ENCODE results near the gene GPR35.
"Not testable (repeated sequence)": the region's sequence is repeated elsewhere in the genome, so short reads cannot be mapped to it uniquely, and the experiment has no call there.

The GPR35 gene

DNA sequence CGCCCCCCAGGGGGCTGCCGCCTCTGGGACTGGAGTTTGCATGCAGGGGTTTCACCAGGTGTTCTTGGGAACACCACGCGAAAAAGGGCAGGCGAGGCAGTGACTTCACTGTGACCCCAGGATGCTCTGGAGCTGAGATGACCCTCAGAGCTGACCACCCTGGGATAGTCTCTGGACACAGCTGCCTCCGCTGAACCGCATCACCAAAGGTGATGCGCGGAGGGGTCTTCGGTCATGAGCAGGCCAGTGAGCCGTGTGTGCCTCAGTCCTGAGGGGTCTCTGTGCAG lies 17.5 kb downstream of the GPR35 start:
- FAIRE-seq: no peak

- no peak for FAIRE-seq
Measured at GRCh38 chr2:240643093-240643810, 18.0 kb downstream of the GPR35 start.

DNA sequence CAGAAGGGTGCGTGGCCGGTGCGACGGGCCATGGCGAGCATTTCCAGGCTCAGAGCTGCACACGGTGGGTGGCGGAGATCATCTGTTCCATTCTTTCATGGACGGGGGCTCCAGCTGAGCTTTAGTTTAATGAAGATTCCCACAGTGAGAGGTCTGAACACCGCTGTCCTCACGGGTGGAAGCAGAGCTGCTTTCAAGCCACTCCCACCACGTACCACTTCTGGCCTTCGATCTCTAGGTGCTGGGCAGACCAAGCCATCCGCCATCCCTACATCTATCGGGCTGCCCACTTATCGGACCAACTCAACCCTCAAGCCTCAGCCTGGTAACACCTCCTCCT lies 18.5 kb downstream of the GPR35 start:
- FAIRE-seq: no peak

DNA sequence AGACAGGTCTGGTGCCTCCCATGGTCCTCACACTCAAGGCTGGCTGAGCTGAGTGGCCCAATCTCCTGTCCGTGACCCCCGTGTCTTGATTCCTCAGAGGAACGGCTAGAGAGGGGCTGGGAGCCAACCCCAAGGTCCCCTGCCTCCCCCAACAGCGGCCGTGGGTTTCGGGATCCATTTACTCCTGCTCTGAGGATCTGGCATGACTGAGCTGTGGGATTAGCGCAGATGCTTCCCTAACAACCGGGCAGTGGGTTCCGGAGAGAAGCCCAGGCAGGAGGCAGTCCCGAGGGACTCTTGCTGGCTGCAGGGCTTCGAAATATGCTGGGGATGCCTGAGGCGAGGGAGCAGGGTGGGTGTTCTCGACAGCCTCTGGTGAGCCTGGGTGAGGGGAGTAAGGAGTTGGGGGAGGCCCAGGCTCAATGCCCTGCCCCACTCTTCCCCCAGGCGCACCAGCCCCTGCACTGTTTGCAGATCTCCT lies 18.9 kb downstream of the GPR35 start:
- FAIRE-seq: no peak

DNA sequence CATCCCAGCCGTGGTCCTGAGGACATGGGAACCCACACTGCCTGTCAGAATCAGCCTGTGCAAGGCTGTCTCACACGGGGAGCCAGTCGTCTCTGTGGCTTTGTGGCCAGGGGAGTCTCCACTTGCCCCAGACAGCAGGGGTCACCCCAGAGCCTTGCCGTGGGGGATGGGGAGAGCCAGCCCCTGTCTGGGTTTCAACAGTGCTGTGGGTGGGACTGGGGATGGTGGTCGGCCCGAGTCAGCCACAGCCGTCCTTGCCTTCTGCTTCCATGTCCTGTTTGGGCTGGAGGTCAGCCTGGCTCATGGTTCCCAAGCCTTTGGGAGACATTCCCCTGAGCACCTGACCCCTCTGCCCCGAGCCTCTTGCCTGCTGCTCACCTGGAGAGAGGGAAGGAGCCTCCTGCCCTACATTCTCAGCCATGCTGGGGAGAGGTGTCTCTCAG lies 19.6 kb downstream of the GPR35 start:
- FAIRE-seq: no peak

GRCh38 chr2:240645346-240645745 lies 20.1 kb downstream of the GPR35 start:
- no peak for FAIRE-seq

DNA sequence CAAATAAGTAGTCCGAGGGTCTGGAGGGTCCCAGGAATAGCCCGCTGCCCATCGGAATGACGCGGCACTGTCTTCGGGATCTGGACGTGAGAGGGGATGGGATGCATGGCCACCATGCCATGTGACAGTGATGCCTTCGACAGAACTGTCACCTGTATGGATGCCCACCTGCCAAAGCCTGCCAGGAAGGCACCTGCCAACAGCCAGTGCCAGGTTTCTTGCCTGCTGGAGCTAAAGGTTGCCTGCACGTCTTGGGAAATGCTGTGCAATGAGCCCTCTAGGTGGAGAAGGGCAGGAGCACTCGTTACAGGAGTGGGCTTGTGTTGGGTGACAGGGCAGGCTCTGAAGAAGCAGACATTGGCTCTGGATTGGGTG lies 20.5 kb downstream of the GPR35 start:
- no peak for FAIRE-seq

- no peak for FAIRE-seq
Measured at GRCh38 chr2:240646176-240646899, 21.1 kb downstream of the GPR35 start.

GRCh38 chr2:240646900-240647502 lies 21.7 kb downstream of the GPR35 start:
- no peak for FAIRE-seq

GRCh38 chr2:240647503-240648154 lies 22.3 kb downstream of the GPR35 start:
- no peak for FAIRE-seq

GRCh38 chr2:240648155-240648649 lies 22.9 kb downstream of the GPR35 start:
- no peak for FAIRE-seq

- no peak for FAIRE-seq
Measured at GRCh38 chr2:240648650-240649275, 23.5 kb downstream of the GPR35 start.

DNA sequence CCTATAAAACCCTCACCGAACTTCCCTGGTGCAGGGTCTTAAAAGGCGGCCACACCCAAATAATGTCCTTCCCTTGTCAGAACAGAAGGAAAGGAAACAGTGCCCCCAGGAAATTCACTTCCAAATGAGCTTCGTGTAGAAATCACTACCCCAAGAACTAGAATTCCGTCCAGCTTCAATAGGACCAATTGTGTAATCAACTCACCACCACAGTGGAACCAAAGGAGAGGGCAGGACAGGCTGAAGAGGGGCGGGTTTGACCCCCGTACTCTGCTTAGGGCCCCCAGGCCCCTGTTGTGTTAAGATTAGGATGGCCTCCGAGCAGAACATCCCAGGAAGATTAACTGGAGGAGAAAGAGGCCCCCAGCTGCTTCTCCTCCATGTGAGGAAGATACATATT lies 24.1 kb downstream of the GPR35 start:
- FAIRE-seq: no peak

- no peak for FAIRE-seq
Measured at GRCh38 chr2:240650254-240650965, 25.1 kb downstream of the GPR35 start.

DNA sequence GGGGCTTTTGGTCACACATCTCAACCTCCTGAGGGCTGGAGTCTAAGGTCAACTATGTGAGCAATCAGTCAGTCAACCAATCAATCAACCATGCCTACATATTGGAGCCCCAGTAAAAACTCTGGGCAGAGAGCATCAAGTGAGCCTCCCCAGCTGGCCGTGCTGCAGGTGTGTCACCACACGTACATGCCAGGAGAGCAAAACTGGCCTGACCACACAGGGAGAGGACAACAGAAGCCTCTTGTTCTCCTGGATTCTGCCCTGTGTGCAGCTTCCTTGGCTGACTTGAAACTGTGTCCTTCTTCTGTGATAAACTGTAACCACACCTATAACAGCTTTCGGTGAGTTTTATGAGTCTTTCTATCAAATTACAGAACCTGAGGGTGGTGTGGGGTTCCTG lies 25.9 kb downstream of the GPR35 start:
- no peak for FAIRE-seq

DNA sequence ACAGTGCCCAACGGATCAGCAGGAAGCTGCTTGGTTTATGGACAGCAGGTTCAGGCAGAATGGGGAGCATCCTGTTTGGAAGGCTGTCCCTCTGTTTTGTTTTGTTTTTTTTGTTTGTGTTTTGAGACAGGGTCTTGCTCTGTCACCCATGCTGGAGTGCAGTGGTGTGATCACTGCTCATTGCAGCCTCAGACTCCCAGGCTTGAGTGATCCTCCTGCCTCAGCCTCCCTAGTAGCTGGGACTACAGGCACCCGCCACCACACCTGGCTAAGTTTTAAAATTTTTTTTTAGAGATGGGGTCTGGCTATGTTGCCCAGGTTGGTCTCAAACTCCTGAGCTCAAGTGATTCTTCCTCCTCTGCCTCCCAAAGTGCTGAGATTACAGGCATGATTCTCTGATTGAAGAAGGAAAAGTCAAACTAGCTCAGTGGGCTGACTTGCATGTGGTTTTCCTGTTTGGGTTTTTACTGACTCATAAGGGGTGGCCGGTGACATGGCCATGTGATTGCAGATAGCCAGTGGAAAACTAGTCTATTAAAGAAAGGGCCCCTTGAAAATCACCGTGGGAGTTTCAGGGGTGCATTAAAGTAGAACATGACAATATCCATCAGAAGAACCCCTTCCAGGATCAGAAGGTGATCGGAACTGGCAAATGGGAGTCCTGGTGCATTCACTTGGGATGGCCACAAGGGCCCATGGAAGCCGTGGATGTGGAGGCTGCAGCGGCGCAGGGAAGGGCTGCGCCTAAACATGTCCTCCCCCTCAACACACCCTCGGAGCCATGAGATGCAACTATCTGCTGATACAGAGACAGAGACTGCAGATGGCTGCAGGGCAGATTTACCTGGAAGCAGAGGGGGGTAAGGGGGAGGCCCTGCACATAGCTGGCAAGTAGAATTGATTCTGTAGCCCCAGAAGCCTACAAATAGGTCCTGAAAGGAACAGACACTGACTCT lies 30.9 kb downstream of the GPR35 start:
- FAIRE-seq: no peak

GRCh38 chr2:240659883-240660282 lies 34.6 kb downstream of the GPR35 start:
- FAIRE-seq: not testable (repeated sequence)

DNA sequence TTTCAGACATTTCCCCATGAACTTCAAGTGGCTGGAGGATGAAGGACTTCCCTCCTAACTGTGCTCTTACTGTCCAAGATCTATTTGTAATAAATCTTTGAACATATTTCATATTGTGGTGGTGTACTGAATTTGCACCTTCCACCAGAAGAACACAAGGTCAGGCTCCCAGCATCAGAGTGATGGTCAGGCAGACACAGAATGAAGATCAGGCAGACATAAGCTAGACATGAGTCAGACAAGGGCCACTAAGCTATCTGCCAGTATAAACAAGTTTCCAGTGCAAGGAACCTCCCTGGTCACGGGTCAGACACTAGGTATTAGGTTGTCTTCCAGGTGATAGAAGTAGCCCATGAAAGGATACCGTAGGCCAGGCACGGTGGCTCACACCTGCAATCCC lies 37.4 kb downstream of the GPR35 start:
- no peak for FAIRE-seq

- no peak for FAIRE-seq
Measured at GRCh38 chr2:240663546-240664190, 38.4 kb downstream of the GPR35 start.

GRCh38 chr2:240664622-240665021 lies 39.3 kb downstream of the GPR35 start:
- no peak for FAIRE-seq

DNA sequence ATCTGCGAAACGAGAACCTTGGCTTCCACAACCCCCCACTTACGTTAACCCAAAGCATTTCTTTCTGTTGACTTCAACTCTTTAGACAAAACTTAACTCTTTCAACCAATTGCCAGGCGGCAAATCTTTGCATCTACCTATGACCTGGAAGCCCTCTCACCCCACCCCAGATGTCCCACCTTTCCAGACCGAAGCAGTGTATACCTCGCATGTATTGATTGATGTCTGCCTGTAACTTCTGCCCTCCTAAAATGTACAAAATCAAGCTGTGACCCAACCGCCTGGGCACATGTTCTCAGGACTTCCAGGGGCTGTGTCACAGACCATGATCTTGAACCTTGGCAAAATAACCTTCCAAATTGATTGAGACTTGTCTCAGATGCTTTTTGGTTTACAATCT lies 45.1 kb downstream of the GPR35 start:
- FAIRE-seq: no peak
